Heart right ventricle (tissue), 16 donors: ENCODE data around the gene PLPPR1. TPM values are rescaled to one million over a fixed set of nuclear protein-coding genes. Genes with fewer than 3 reads are reported as not detected.

ENCODE experiments used
- ATAC-seq, 8 donors: fragments of 200-7000 bp; cut with Tn5 transposase; one replicate each; pipeline ENCODE4 v1.9.1; 2020; ENCODE audit warnings: mild to moderate bottlenecking in 8 of 8, moderate library complexity in 8 of 8, moderate number of reproducible peaks in 1 of 8
- DNase-seq, 2 donors: peaks; one replicate each; pipeline ENCODE4 v3.0.0-alpha.2; 2020
- H3K27ac ChIP-seq, 10 donors: fragments of 200-600 bp; sonication (generic) in 2 of 10; one replicate each; pipeline versions ENCODE4 v1.5.0 to v1.8.0; 2020 to 2022; ENCODE audit warnings: mild to moderate bottlenecking in 3 of 10
- H3K27me3 ChIP-seq, 7 donors: fragments of 200-600 bp; one replicate each; pipeline ENCODE4 v1.8.0; 2021 to 2022; ENCODE audit warnings: mild to moderate bottlenecking in 2 of 7
- H3K36me3 ChIP-seq, 9 donors: fragments of 200-600 bp; sonication (generic) in 1 of 9; one replicate each; pipeline versions ENCODE4 v1.5.0 to v1.8.0; 2020 to 2022; ENCODE audit warnings: mild to moderate bottlenecking in 2 of 9
- H3K4me1 ChIP-seq, 9 donors: fragments of 200-600 bp; sonication (generic) in 1 of 9; one replicate each; pipeline versions ENCODE4 v1.5.0 to v1.8.0; 2020 to 2022; ENCODE audit warnings: mild to moderate bottlenecking in 4 of 9
- H3K4me3 ChIP-seq, 10 donors: fragments of 200-600 bp; sonication (generic) in 2 of 10; one replicate each; pipeline versions ENCODE4 v1.5.0 to v1.8.0; 2020 to 2022; ENCODE audit warnings: mild to moderate bottlenecking in 7 of 10, moderate library complexity in 2 of 10
- H3K9me3 ChIP-seq, 11 donors: fragments of 200-600 bp in 10 of 11; sonication (generic) in 2 of 11; one replicate each; pipeline versions ENCODE4 v1.5.0 to v1.8.0; 2013 to 2022; ENCODE audit warnings: mild to moderate bottlenecking in 2 of 11, control low read depth in 1 of 11, moderate library complexity in 1 of 11
- WGBS, 2 donors: extraction: QIAGEN DNeasy Blood & Tissue Kit; methylation state at CpG; one replicate each; pipeline ENCODE4 v1.1.7; 2013; ENCODE audit warnings: inconsistent platforms in 1 of 2; 5-methylcytosine and 5-hydroxymethylcytosine counted together
- intact Hi-C, 10 donors: fragments of 100-400 bp; cut with DNase I; formaldehyde crosslinking; loops; one replicate each; pipeline versions ENCODE4 v1.11.1 to v1.14.2; 2022
- polyA plus RNA-seq, 2 donors: library from polyadenylated mRNA; stranded (reverse); fragments of 200-250 nt; gene quantifications; one replicate each; pipeline ENCODE4 v1.2.3, GENCODE V29; 2013
- total RNA-seq, 10 donors: library from RNA; stranded (reverse); fragmentation: NEBNext Ultra II Directional in 3 of 10; extraction: Animal tissue kit (Norgen Biotek cat#: 25700) in 3 of 10; gene quantifications; one replicate each; pipeline versions ENCODE4 v1.2.1 to v1.2.4, GENCODE V29; 2021 to 2023
- TF ChIP-seq, protein P1 (sequence below), 9 donors: fragments of 200-600 bp; sonication (generic) in 2 of 9; IDR thresholded peaks; one replicate each; pipeline versions ENCODE4 v1.5.0 to v1.8.0; 2021 to 2022; ENCODE audit warnings: antibody characterized with exemption in 9 of 9, mild to moderate bottlenecking in 5 of 9, moderate library complexity in 1 of 9
- donor health status: Arrhythmogenic right ventricular cardiomyopathy.
- donor health status: ischemic (EF 13 %, LVEDD 7.1; RV severe dilation, severe dysfunction).
- donor health status: healthy with polysubstance abuse.
- donor health status: DM: no; HTN: yes; CAD: no.
- donor health status: DM: no; HTN: no; CAD: no.
- donor health status: ischemic (EF 25% LVEDD 6.9; RV normal size, moderate dysfunction).
- donor health status: ischemic (EF 25% LVEDD 5.7; RV mildly dilated, moderate dysfunction).
- donor health status: healthy.
- donor health status: DM: yes; HTN: yes; CAD: no.
- donor health status: Ischemic cardiomyopathy.
- donor health status: ischemic (EF 35%, LVEDD 5.7; RV mildly dilated, moderate dysfunction).
- donor health status: nonischemic (EF 11% LVEDD 7.7; RV severe dilation, severe dysfunction).
- donor health status: DM: yes; HTN: yes; CAD: no.
- donor health status: PGD.
- donor health status: ischemic (EF 29% LVEDD 5.4; RV normal size, mild dysfunction).
- donor health status: nonischemic (EF 23%, LVEDD 6.1; RV moderate dilation, normal function).

Gene PLPPR1
- total and polyA plus RNA-seq, 12 donors: not detected

DNA sequence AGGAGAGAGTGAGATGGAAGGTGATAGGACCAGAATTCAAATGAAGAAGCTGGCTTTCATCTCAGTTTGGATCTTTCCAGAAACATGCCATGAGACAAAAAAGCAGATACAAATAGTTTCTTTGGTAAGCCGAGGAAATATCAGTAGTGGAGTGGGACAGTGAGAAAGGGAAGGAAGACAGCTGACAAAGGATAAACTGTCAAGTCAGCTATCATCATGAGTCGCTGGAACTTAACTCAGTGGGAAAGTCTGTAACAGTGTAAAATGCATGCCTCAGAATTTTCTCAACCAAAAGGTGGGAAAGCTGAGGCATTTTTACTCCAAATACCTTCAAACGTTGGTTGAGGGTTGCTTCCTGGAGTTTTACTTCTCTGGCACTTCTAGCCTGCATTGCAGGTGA lies 129.8 kb downstream of the PLPPR1 start:
- no peaks in the 10 kb centered on the region for H3K27me3 ChIP-seq
- DNase-seq (no peak), ATAC-seq (no peak)
- H3K36me3 ChIP-seq: no peaks in the 10 kb centered on the region
- H3K9me3 ChIP-seq: peaks cover 0 to 3% (median 0%) of the 10 kb centered on the region in 11 donors
- H3K4me1 ChIP-seq: no peaks in the 10 kb centered on the region
- TF ChIP-seq, protein P1, sequence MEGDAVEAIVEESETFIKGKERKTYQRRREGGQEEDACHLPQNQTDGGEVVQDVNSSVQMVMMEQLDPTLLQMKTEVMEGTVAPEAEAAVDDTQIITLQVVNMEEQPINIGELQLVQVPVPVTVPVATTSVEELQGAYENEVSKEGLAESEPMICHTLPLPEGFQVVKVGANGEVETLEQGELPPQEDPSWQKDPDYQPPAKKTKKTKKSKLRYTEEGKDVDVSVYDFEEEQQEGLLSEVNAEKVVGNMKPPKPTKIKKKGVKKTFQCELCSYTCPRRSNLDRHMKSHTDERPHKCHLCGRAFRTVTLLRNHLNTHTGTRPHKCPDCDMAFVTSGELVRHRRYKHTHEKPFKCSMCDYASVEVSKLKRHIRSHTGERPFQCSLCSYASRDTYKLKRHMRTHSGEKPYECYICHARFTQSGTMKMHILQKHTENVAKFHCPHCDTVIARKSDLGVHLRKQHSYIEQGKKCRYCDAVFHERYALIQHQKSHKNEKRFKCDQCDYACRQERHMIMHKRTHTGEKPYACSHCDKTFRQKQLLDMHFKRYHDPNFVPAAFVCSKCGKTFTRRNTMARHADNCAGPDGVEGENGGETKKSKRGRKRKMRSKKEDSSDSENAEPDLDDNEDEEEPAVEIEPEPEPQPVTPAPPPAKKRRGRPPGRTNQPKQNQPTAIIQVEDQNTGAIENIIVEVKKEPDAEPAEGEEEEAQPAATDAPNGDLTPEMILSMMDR (IDR thresholded peaks at IDR 0.05): no peak
- 28 to 33% methylated on average over 3 of the region's 3 CpGs for WGBS, 2 donors
- H3K27ac ChIP-seq: no peak overlapping the region
- no peak overlapping the region for H3K4me3 ChIP-seq
- intact Hi-C loops: no loop called here

DNA sequence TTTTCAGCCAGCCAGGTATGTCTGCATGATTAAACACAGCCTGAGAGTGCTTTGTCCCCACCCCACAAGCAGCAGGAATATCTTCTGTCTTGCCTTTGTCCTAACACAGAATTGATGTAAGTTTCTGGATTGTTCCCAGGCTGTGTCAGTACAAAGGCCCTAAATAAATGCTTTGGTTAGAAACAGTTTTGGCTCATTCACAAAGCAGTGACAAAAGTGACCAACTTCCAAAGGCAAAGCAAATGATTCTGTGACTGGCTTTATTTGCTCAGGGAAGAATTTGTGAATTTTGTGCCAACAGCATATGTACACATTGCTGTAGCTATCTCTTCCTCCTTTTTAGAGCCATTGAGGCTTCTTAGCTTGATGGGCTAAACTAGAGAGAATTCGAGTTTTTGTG lies 133.7 kb downstream of the PLPPR1 start:
- no peak overlapping the region for H3K4me3 ChIP-seq
- no peaks in the 10 kb centered on the region for H3K36me3 ChIP-seq
- DNase-seq (no peak), ATAC-seq (no peak)
- no peak overlapping the region for H3K27ac ChIP-seq
- H3K4me1 ChIP-seq: no peaks in the 10 kb centered on the region
- H3K9me3 ChIP-seq: no peaks in the 10 kb centered on the region
- intact Hi-C loops: loop anchor here in 1 of 10 donors (10.0 kb wide), 1 partner anchor 63 kb away; no protein-coding TSS in a partner anchor
- whole genome bisulfite sequencing, 2 donors: 86 to 88% methylated on average over 1 of the region's 1 CpG
- H3K27me3 ChIP-seq: no peaks in the 10 kb centered on the region
- TF ChIP-seq, protein P1 (IDR thresholded peaks at IDR 0.05): no peak

DNA sequence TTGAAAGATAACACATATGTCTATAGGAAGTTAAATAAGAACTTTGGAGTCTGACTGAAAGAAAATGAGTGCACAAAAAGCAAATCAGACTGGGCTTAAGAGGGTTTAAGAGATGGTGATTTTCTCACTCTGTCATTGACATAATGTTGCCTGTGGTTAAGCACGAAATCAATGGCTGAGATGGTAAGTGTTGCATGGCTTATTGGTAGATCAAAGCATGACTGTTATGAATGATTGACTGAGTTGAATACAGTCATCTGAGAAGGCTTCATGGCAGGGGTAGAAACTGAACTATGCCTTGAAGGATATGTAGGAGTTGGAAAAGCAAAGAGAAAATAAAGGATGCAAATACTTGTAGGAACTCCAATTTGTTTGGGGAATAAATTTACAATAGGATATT lies 136.6 kb downstream of the PLPPR1 start:
- H3K27ac ChIP-seq: no peak overlapping the region
- no peaks in the 10 kb centered on the region for H3K4me1 ChIP-seq
- H3K4me3 ChIP-seq: no peak overlapping the region
- TF ChIP-seq, protein P1 (IDR thresholded peaks at IDR 0.05): no peak
- ATAC-seq (no peak), DNase-seq (no peak)
- H3K36me3 ChIP-seq: no peaks in the 10 kb centered on the region
- H3K9me3 ChIP-seq: no peaks in the 10 kb centered on the region
- no peaks in the 10 kb centered on the region for H3K27me3 ChIP-seq
- 64 to 79% methylated on average over 1 of the region's 1 CpG for WGBS, 2 donors
- intact Hi-C loops: loop anchor here in 1 of 10 donors (10.0 kb wide), 1 partner anchor 60 kb away; no protein-coding TSS in a partner anchor

DNA sequence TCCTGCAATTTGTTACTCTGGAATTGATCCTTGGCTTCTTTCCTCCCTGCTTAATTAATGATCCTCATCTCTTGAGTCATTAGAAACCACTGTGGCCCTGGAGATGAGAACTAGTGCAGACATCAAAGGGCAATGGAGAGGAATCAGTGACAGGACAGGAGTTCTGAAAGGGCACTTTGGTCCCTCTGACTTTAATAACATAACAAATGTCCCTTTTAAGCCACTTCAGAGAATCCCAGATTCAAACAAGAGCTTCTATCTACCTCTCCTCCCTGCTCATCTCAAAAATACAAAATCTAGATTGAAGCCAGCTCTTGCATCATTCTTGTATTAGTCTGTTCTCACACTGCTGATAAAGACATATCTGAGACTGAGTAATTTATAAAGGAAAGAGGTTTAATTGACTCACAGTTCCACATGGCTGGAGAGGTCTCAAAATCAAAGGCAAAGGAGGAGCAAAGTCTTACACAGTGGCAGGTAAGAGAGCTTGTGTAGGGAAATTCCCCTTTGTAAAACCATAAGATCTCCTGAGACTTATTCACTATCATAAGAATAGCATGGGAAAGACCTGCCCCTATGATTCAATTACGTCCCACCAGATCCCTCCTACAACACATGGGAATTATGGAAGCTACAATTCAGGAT lies 139.1 kb downstream of the PLPPR1 start:
- no peak overlapping the region for H3K4me3 ChIP-seq
- no peaks in the 10 kb centered on the region for H3K9me3 ChIP-seq
- no peak overlapping the region for H3K27ac ChIP-seq
- no peaks in the 10 kb centered on the region for H3K27me3 ChIP-seq
- 60 to 75% methylated on average over 1 of the region's 1 CpG for WGBS, 2 donors
- ATAC-seq (no peak), DNase-seq (no peak)
- H3K36me3 ChIP-seq: no peaks in the 10 kb centered on the region
- H3K4me1 ChIP-seq: no peaks in the 10 kb centered on the region
- intact Hi-C loops: loop anchor here in 1 of 10 donors (10.0 kb wide), 1 partner anchor 57 kb away; no protein-coding TSS in a partner anchor
- TF ChIP-seq, protein P1 (IDR thresholded peaks at IDR 0.05): no peak
